ENCODE data around the gene KANSL1L.
"Not testable (repeated sequence)": the region's sequence is repeated elsewhere in the genome, so short reads cannot be mapped to it uniquely, and the experiment has no call there.

Gene KANSL1L

DNA sequence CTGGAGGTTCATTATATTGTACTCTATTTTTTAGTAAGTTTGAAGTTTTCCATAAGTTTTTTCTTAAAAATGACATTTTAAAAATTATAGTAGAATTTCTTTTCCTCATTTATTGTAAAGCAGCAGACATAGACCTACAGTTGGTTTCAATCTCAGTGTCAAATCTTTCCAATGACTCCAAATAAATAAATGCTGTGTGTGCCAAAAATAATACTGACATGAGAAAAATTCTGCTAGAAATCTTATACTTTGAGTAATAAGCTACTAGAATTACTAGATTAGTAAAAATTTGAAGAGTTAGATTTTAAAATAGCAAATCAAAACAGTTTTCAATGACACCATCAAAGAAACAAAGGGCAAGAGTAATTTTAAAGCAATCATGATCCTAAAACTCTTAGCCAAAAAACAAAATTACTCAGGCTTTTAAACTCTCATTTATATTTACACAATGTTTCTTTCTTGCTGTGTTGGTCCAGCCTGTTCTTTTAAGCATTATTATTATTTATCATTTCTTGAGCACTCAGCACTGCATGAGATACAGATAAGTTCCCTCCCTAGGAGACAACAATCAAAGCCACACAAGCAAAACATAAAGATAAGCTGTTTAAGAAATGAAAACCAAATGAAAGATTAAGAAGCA lies 8.3 kb upstream of the KANSL1L start:
- no peak for DNase-seq (ENCODE audit: low read depth in 4 of 4, low spot score in 1 of 4)

DNA sequence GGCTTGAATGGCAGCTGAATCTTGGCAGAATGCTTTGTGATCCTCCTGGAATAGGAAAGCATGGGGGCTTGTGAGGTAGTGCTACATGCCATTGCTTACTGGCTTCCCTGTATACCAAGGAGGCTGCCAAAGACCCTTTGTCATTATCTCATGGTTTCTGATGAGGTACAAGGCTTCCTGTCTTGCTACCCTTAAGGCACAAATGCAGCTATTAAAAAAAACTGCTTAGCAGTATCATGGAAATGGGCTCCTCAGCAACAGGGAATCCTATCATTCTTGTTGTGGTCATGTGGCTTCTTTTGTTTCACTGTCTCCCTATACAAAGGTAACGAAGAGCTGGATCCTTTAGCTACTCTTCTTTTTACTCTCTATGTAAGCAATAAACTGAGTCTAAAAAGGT lies 6.6 kb upstream of the KANSL1L start:
- no peak for DNase-seq (ENCODE audit: low read depth in 4 of 4, low spot score in 1 of 4)

DNA sequence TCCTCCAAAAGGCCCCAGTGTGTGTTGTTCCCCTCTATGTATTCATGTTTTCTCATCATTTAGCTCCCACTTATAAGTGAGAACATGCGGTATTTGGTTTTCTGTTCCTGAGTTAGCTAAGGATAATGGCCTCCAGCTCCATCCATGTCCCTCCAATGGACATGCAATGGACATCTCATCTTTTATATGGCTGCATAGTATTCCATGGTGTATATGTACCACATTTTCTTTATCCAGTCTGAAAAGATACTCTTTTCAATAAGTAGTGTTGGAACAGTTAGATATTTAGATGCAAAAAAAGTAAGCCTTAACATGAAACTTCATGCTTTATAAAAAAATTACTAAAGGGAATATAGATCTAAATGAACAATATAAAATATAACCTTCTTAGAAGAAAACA lies 5.9 kb upstream of the KANSL1L start:
- DNase-seq (ENCODE audit: low read depth in 4 of 4, low spot score in 1 of 4), result not testable (repeated sequence)

DNA sequence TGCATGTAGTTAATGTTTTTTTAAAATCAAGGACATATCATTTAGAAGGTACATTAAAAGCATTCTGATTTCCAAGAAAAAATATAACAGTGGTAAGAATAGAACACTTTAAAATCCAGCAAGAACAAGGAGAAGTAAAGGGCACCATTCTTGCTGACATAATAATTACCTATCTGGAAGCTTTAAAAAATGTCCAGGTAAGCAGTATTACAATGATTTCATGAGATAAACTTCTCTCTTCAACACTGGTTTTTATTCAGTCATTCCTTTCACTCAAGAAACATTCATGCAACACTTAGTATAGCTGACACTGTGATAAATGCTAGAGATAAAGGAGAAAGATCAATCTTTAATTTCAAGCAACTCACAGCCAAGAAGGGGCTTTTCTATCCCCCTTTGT lies 2.9 kb upstream of the KANSL1L start:
- DNase-seq (ENCODE audit: low read depth in 4 of 4, low spot score in 1 of 4), result no peak

DNA sequence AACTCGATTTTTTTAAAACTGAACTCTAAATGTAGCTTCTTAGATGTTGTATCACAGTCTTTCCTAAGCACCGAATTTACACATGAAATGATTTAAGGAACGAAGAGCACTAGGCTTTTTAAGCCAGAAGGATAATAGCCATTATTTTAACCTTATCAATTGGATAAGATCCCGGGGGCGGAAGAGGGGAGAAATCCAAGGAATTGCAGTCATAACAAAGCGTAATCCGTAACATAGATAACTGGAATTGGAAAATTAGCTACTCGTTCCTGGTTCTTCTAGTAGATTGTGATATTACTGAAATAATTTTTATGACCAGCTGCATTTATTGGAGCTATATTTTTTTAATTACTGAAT lies 988 bp upstream of the KANSL1L start:
- no peak for DNase-seq (ENCODE audit: low read depth in 4 of 4, low spot score in 1 of 4)

DNA sequence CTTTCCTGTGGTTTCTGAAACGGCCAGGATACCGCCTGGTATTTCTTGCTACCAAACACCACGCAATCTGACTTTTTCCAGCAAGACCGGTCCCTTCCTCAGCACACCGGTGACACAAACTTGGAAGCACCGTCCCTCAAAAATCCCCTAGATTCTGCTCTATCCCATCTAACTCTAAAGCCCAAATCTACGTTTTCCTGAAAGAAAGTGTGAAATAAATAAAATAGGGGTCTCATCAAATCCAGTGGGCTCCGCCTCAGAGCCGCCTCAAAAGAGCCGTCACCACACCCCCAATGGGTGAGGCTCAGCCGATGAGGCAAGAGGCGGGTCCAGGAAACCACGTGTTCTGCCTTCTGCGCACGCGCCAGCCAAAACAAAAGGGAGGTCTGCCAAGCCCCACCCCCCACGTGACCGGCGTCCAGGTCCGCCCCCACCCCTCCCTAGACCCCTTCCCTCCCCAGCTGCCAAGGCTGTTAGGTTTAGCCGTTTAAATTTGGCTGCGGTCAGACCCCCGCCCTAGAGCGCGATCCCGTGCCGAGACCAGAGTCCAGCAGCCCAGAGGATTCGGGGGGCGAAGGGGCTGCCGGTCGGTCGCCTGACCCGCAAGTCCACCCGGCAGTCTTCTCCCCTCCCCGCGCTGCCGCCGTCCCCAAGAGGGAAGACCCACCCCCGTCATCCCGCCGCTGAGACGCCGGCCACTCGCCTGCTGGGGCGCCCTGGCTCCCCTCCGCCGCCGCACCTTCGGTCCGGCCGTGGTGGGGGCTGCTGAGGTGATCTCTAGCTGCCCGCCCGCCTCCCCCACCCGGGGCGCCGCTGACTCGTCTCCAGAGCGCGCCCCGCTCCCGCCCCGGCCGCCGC lies 534 bp downstream of the KANSL1L start:
- peak; percentile 95 to 97 (median 96) for DNase-seq (ENCODE audit: low read depth in 4 of 4, low spot score in 1 of 4)

DNA sequence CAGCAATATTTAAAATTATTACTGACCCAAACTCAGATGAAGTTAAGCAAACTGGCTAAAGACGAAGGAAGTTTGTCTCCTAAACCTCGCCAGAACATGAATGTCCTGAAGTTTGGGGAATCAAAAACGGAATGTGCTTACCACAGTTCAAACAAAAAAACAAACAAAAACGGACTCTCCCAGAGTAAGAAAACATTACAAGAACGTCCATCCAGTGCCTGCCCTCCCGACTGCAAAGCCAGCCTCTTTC lies 1.1 kb downstream of the KANSL1L start:
- DNase-seq (ENCODE audit: low read depth in 4 of 4, low spot score in 1 of 4), result no peak

DNA sequence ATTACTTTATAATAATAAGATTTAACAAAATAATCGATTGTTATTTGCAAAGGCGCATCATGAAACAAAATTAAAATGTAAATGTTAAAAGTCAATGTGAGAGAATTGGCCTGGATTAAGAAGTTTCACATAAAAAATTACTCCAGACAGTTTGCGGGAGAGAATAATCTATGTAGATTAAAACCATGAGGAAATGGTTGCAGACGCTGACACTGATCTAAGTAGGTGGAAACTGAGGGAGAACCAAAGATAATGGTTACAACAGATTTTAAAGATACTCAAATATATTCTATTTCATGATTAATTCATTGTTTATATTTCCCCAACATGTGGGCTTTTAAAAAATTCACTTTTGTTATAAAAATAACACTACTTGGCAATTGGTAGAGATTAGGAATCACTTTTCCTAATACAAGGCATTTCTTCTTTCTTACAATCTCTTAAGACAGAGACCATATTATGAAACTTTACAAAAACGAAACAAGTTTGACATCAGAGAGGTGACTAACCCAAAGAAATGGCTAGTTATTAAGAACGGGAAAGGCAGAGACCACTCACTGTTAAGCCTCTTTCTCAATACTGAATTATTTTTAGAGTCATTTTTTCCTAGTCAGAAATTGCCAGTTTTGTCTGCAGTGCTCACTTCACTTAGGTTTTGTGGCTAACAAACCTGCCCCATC lies 1.6 kb downstream of the KANSL1L start:
- no peak for DNase-seq (ENCODE audit: low read depth in 4 of 4, low spot score in 1 of 4)

DNA sequence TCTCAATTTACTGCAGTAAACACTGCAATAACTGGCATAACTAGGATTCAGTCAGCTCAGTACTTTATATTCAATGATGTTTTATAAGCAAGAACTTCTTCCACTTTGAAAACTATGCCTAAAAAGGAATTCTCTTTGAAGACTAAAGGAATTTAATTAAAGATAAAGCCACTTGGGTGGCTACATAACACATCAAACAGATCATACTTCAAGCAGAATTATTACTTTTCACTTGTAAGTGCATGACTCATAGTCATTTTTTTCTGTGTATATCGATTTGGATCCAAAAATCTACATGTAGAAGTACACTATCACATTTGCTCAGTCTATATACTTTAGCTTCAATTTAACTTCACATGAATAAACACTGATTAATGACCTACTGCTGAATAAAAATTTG lies 4.0 kb downstream of the KANSL1L start:
- DNase-seq (ENCODE audit: low read depth in 4 of 4, low spot score in 1 of 4), result no peak

DNA sequence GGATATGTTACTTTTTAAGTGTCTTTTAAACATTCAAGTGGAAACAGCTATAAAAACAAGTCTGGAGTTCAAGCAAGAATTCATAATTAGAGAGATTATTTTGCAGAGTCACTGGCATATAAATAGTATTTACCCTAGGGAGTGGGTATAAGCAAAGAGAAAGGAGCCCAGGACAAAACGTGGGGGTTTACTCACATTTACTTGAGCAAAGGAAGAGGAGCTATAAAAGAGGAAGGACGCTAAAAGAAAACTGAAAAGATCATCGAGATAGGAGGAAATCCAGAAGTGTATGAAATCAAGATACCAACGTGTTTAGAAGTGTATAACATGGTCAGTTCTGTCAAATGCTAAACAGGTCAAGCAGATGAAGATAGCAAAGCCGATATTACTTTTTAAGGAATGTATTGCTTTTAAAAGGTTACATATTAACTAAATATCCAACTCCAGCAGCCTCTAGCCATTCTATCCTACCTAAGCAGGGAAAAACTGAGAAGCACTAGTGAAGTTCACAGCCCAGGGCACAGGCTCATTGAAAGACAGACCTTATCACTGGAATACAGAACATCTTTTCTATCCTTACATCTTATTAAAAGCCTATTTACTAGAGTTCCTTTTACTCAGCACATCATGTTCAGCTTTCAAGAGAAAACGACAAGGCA lies 8.6 kb downstream of the KANSL1L start:
- no peak for DNase-seq (ENCODE audit: low read depth in 4 of 4, low spot score in 1 of 4)

DNA sequence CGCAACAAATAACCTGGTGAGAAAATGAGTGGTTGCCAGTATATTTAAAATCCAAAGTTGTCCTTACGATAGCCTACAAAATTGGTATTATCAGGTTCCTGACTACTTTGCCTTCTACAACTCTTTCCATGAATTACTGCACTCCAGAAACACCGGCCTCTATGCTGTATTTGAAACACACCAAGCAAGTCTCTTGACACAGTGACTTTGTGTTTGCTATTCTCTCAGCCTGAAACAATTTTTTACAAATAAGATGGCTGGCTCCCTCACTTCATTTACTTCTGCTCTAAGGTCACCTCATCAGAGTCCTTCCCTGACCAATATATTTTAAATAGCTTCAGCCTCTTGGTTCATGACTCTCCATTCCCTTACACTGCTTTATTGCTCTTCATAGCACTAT lies 12.2 kb downstream of the KANSL1L start:
- no peak for DNase-seq (ENCODE audit: low read depth in 4 of 4, low spot score in 1 of 4)

DNA sequence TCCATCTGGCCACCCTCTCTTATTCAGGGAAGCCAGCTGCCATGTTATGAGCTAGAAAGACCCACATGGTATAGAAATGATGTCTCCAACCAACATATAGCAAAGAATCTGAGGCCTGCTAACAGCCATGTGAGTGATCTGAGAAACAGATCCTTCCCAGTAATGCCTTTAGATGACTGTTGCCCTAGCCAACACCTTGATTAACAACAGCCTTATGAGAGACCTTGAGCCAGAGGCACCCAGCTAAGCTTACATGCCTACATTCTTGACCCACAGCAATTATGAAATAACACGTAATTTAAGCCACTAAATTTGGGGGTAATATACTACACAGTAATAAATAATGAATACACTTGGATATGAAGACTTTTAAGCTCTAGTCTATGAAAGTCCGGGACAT lies 13.0 kb downstream of the KANSL1L start:
- DNase-seq (ENCODE audit: low read depth in 4 of 4, low spot score in 1 of 4), result no peak

DNA sequence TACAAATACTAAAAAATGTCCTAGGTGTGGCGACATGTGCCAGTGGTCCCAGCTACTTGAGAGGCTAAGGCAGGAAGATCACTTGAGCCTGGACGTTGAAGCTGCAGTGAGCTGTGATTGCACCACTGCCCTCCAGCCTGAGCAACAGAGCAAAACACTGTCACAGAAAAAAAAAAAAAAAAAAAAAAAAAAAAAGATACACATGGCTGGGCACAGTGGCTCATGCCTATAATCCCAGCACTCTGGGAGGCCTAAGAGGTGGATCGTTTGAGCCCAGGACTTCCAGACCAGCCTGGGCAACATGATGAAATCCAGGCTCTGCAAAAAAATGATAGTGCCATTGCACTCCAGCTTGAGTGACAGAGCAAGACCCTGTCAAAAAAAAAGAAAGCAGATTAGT lies 13.7 kb downstream of the KANSL1L start:
- no peak for DNase-seq (ENCODE audit: low read depth in 4 of 4, low spot score in 1 of 4)

DNA sequence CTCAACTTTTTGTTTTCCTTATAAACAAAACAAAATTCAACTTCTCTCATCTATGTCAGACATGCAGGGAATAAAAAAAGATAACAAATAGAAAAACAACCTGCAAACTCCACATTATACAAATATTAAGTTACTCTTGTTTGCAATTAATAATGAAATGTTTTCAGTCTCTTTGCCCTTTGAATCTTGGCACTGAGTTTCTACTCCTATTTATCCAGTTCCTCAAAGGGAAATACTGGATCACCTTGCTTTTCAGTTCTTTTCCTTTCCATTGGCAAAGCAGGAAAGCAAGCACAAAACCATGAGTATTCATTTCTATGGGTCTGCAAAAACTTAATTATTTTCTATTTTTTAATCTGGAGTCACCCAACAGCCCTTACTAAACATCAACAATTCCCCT lies 23.6 kb downstream of the KANSL1L start:
- no peak for DNase-seq (ENCODE audit: low read depth in 4 of 4, low spot score in 1 of 4)

DNA sequence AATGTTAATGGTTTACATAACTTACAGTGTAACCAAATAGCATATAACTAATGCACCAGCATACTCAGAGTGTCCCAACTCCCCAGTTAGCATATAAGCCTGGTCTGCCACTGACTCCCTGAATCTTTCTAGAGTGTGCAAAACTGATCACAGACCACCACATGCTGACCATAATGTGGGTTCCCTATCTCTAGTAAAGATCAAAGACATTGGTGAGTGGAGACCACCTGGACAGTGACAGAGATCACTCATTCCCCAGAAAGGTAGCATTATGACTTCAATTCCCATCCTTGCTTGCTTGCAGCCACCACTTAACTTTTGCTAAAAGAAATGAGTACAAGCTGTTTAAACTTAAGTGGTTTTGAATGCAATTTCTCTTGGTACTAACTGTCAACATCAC lies 39.0 kb downstream of the KANSL1L start:
- DNase-seq (ENCODE audit: low read depth in 4 of 4, low spot score in 1 of 4), result no peak

DNA sequence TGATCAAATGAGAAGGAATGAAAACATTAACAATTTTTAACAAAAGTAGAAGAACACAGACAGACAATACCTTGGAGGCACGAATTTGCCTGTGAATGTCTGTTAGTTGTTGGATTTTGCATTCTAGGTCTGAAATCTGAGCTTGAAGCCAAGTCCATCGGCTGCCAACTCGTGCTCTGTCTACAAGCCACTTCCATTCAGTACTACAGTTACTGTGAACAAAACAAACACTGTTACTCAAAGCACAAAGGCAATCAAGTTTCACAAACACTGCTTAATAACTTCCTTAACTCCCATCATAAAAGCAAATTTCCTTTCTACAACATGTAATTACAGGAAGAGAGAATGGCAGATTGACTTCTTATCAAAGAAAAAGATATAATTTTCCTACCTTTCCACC lies 42.2 kb downstream of the KANSL1L start:
- no peak for DNase-seq (ENCODE audit: low read depth in 4 of 4, low spot score in 1 of 4)

DNA sequence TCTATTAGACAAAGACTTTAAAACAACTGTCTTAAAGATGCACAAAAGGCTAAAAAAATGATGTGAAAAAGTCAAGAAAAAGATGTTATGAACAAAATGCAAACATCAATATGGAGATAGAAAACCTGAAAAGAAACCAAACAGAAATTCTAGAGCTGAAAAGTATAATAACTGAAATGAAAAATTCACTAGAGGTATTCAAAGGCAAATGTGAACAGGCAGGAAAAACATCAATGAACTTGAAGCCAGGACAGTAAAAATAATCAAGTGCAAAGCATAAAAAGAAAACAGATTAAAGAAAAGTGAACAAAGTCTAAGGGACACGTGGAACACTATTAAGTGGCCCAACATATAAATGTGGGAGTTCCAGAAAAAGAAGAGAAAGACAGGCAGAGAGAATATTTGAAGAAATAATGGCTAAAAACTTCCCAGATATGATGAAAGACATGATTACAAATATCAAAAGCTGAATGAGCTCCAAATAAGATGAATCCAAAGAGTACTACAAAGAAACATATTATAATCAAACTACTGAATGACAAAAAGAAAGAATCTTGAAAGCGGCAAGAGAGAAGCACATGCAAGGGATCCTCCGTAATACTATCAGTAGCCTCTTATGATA lies 57.5 kb downstream of the KANSL1L start:
- no peak for DNase-seq (ENCODE audit: low read depth in 4 of 4, low spot score in 1 of 4)

DNA sequence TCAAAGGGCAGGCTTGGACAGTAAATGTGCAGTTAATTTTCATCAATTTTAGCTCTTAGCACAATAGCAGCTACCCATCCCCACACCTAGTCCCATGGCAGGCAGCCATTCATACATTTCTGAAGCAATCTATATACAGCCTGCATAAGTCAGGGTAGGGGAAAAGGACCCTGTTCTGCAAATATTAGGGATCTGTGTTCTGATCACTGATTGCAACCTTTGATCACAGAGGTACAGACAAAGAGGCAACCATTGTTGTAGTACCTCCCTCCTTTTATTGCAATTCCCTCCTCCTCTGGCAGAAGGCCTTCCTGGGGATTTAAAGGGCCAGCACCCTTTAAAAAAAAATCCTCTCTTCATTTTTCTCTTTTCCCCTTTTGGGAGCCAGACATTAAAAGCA lies 58.3 kb downstream of the KANSL1L start:
- DNase-seq (ENCODE audit: low read depth in 4 of 4, low spot score in 1 of 4), result no peak

DNA sequence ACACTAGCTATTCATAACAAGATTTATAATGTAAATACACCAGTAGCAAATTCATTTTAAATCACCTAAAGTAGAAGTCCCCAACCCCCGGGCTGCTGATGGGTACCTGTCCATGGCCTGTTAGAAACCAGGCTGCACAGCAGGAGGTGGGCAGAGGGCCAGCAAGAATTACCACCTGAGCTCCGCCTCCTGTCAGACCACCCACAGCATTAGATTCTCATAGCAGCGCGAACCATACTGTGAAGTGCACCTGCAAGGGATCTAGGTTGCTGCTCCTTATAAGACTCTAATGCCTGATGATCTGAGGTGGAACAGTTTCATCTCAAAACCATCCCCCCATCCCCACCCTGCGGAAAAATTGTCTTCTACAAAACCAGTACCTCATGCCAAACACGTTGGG lies 71.3 kb downstream of the KANSL1L start:
- no peak for DNase-seq (ENCODE audit: low read depth in 4 of 4, low spot score in 1 of 4)

DNA sequence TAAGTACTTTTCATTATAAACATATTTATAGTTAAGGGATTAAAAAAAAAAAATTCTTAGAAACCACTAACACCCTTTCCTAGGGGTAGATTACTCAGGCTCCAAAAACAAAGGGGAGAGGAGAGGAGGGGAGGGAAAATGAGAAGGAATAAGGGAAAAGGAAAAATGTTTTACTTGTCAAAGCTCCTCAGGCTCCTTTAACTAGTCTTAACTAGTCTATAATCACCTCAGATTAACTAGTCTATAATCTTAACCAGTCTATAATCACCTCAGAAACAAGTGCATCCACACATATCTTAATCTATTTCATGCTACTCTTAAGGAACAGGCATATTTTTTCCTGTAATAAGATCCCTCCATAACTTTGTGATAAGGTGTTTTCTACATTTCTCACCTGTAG lies 76.4 kb downstream of the KANSL1L start:
- no peak for DNase-seq (ENCODE audit: low read depth in 4 of 4, low spot score in 1 of 4)

DNA sequence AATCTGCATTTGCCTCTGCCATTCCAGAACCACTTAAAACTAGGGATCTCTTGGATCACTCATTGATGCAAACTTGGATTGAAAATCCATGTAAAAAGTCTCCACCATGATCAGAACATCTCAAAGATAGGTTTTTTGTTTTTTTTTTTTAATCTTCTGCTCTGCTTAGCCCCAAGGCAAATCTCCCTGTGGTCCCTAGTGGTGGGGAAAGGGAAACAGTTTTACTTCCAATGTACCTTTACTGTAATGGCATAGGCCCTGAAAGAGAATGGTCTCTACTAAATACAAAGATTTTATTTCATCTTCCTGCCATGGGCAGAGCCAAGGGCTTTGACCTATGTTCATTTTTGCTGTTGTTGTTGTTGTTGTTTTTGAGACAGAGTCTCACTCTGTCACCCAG lies 78.4 kb downstream of the KANSL1L start:
- DNase-seq (ENCODE audit: low read depth in 4 of 4, low spot score in 1 of 4), result no peak

DNA sequence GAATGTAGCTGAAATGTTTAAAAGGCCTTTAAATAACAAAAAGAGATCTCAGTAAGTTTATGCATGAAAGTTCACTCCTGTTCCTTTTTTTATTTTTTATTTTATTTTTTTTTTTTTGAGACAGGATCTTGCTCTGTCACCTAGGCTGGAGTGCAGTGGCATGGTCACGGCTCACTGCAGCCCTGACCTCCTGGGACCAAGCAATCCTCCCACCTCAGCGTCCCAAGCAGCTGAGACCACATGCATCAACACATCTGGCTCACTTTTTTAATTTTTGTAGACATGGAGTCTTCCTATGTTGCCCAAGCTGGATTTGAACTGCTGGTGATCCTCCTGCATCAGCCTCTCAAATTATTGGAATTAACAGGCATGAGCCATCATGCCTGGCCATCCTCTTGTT lies 84.3 kb downstream of the KANSL1L start:
- no peak for DNase-seq (ENCODE audit: low read depth in 4 of 4, low spot score in 1 of 4)

All from stimulated activated CD4-positive, alpha-beta T cell treated with anti-CD3 and anti-CD28 coated beads, Interleukin-1b, Interleukin-23, amount 100 ng/mL, for 24 hours (primary cell).